Small intestine (tissue), 16 donors: ENCODE results near the gene GLMN. TPM values are rescaled to one million over a fixed set of nuclear protein-coding genes. Genes with fewer than 3 reads are reported as not detected.

Source experiments
- DNase-seq, 2 donors: peaks; one replicate each; pipeline versions ENCODE4 v3.0.0 to v3.0.0-alpha.2; 2013
- FAIRE-seq: peaks from 2 replicates; lab custom pipeline; 2012; peaks lifted over from hg19 to GRCh38; lab: Jason Lieb, UNC
- H3K27ac ChIP-seq, 3 donors: one replicate each; pipeline ENCODE4 v1.5.1; 2013; ENCODE audit warnings: low read length in 2 of 3, mild to moderate bottlenecking in 2 of 3, control low read depth in 1 of 3, inconsistent platforms in 1 of 3, low read depth in 1 of 3, moderate library complexity in 1 of 3
- H3K27me3 ChIP-seq, 3 donors: one replicate each; pipeline ENCODE4 v1.6.1; 2013; ENCODE audit warnings: low read length in 3 of 3, inconsistent platforms in 1 of 3; ENCODE audit not compliant: control insufficient read depth in 3 of 3, insufficient read depth in 3 of 3
- H3K36me3 ChIP-seq, 3 donors: one replicate each; pipeline ENCODE4 v1.6.1; 2013; ENCODE audit warnings: low read length in 3 of 3, inconsistent platforms in 1 of 3, low read depth in 1 of 3, mild to moderate bottlenecking in 1 of 3, moderate library complexity in 1 of 3; ENCODE audit not compliant: control insufficient read depth in 3 of 3, insufficient read depth in 2 of 3
- H3K4me1 ChIP-seq, 3 donors: one replicate each; pipeline ENCODE4 v1.6.1; 2013; ENCODE audit warnings: low read length in 2 of 3, inconsistent platforms in 1 of 3, low read depth in 1 of 3, mild to moderate bottlenecking in 1 of 3, moderate library complexity in 1 of 3; ENCODE audit not compliant: control insufficient read depth in 3 of 3, insufficient read depth in 2 of 3
- H3K4me3 ChIP-seq, 3 donors: one replicate each; pipeline ENCODE4 v1.5.1; 2013; ENCODE audit warnings: low read length in 3 of 3, control low read depth in 1 of 3, inconsistent platforms in 1 of 3, low read depth in 1 of 3, mild to moderate bottlenecking in 1 of 3, moderate library complexity in 1 of 3
- H3K9me3 ChIP-seq, 2 donors: one replicate each; pipeline ENCODE4 v1.6.1; 2013; ENCODE audit warnings: low read depth in 1 of 2, low read length in 1 of 2; ENCODE audit not compliant: control insufficient read depth in 2 of 2, insufficient read depth in 1 of 2
- WGBS, 3 donors: extraction: QIAGEN DNeasy Blood & Tissue Kit; methylation state at CpG; one replicate each; pipeline ENCODE4 v1.1.7; 2013; 5-methylcytosine and 5-hydroxymethylcytosine counted together
- long read RNA-seq, 10 donors: transcript quantifications; one replicate each; lab custom pipeline, GENCODE V29; 2026
- polyA plus RNA-seq, 4 donors: library from polyadenylated mRNA; stranded (reverse) in 3 of 4; unstranded in 1 of 4; fragments of 200-250 nt in 3 of 4; fragments of 120-200 nt in 1 of 4; gene quantifications; one replicate each; pipeline versions ENCODE4 v1.2.1 to v1.2.3, GENCODE V29; 2013
- donor health status: healthy with polysubstance abuse.
- donor health status: control.
- donor health status: control.
- donor health status: Bipolar disorder and iron deficiency.
- donor health status: healthy.

GLMN gene, protein sequence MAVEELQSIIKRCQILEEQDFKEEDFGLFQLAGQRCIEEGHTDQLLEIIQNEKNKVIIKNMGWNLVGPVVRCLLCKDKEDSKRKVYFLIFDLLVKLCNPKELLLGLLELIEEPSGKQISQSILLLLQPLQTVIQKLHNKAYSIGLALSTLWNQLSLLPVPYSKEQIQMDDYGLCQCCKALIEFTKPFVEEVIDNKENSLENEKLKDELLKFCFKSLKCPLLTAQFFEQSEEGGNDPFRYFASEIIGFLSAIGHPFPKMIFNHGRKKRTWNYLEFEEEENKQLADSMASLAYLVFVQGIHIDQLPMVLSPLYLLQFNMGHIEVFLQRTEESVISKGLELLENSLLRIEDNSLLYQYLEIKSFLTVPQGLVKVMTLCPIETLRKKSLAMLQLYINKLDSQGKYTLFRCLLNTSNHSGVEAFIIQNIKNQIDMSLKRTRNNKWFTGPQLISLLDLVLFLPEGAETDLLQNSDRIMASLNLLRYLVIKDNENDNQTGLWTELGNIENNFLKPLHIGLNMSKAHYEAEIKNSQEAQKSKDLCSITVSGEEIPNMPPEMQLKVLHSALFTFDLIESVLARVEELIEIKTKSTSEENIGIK
- polyA plus RNA-seq: 10 to 100 TPM in 1 of 4 donors, 1 to 10 TPM in 3; 3.0 to 15.2 (median 6.4) TPM
- long read RNA-seq, donor 1: 0 reads
- long read RNA-seq, donor 2: 0 reads
- long read RNA-seq, donor 3, partial matches to known transcripts: 0 of 2 reads
- long read RNA-seq, donor 3, other reads (novel, unspliced or antisense): 0 of 2 reads
- long read RNA-seq, donor 4: 0 reads
- long read RNA-seq, donor 5, partial matches to known transcripts: 0 of 1 reads
- long read RNA-seq, donor 5, other reads (novel, unspliced or antisense): 0 of 1 reads
- long read RNA-seq, donor 6, partial matches to known transcripts: 0 of 3 reads
- long read RNA-seq, donor 6, other reads (novel, unspliced or antisense): 0 of 3 reads
- long read RNA-seq, donor 7: 0 reads
- long read RNA-seq, donor 8: 0 reads
- long read RNA-seq, donor 9, partial matches to known transcripts: 0 of 1 reads
- long read RNA-seq, donor 9, other reads (novel, unspliced or antisense): 0 of 1 reads
- long read RNA-seq, donor 10, partial matches to known transcripts: 0 of 1 reads
- long read RNA-seq, donor 10, other reads (novel, unspliced or antisense): 0 of 1 reads

DNA sequence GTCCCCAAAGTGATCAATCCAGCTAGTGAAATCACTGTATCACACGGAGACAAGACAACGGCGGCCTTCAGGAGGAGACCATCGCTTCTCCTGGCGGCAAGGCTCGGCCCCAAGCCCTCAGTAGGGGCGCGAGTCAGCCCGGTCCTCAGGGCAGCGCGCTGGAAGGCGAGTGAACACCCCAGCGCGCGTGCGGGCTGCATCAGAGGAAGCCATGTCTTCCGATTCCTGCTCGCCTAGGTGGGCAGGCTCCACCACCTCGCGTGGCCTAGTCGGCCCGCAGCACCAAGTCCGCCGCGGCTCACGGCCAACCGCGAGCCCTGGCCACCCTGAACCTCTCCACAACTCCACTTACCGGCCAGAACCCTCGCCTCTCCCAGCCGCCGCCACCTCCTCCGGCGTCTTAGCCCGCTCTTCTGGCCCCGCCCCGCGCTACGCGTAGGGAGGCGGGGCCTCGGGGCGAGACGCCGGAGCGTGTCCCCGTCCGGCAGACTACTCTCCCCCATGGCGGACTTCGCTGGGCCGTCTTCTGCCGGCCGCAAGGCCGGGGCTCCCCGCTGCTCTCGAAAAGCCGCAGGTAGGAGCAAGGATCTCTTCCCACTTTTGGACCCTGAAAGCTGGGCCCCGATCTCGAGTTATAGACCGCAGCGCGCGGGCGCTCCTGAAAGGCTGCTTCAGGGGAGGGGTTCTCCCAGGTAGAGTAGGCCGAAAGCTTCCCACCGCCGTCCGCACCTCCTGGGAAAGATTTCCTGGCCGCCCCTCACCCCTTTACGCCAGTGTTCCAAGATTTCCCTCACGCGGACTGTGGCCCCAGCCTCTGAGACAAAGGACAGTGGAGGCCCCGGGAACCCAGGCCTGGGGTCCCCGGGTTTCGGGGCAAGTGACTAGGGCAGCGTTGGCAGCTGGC, at the start of gene GLMN, which contains the start of gene RPAP2:
Gene GLMN, minus strand, starts transcription at position 415 of the 904 bp plus-strand sequence. CDS start 988 bp downstream, outside the sequence.
Gene RPAP2, plus strand, starts transcription at position 487 of the 904 bp plus-strand sequence. Its CDS starts 15 bp downstream, at position 502.
- peaks cover 3 to 7% (median 4%) of the 10 kb centered on the region in 3 donors for H3K4me1 ChIP-seq
- peak within 1 kb of the TSS; percentile 86 to 99 (median 96) for H3K27ac ChIP-seq
- H3K4me3 ChIP-seq: peak within 1 kb of the TSS; percentile 83 to 93 (median 86)
- DNase-seq (peak; percentile 84 to 95), FAIRE-seq (no peak)
- peaks cover 0 to 12% (median 0%) of the 10 kb centered on the region in 3 donors for H3K36me3 ChIP-seq
- no peaks in the 10 kb centered on the region for H3K27me3 ChIP-seq
- WGBS, 3 donors: 0% methylated on average over 62 to 76 of the region's 76 CpGs
- H3K9me3 ChIP-seq: no peaks in the 10 kb centered on the region

DNA sequence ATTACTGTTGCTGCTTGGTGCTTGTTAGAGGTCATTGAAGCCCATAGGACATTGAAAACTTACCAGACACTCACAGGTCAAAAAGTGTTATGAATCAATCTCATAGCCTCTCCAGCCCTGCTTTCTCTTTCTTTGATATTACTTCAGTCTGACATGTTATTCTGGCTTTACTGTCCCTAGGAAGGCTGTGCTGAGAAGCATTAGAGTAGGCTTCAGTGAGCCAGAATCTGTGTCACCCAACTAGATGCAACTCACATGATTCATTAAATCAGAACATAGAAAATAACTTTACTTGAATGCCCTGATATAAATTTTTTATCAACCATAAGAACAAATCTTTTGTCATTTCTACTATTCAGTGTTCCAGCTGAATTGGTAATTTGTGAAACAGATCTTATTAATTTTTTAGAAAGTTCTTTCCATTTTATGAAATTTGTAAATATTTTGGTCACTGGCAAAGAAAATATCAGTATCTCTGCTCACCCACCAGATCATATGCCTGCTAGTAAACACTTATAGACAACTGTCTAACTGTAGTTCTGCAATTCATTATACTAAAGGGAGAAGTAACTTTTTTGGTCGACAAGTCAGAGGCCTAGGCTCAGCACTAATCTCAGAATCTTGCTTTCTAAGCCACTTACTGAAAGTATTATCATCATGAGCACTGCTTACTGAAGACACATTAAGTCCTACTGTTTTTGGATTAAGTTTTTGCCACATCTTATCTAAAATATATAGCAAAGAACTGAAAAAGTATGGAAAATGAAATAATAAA, 48.3 kb upstream of the GLMN start:
- H3K4me1 ChIP-seq: no peaks in the 10 kb centered on the region
- FAIRE-seq (no peak), DNase-seq (no peak)
- WGBS, 3 donors: 71 to 96% (median 78%) methylated on average over 1 of the region's 1 CpG
- no peak overlapping the region for H3K27ac ChIP-seq
- no peaks in the 10 kb centered on the region for H3K27me3 ChIP-seq
- no peaks in the 10 kb centered on the region for H3K9me3 ChIP-seq
- H3K4me3 ChIP-seq: no peak overlapping the region
- peaks cover 0 to 21% (median 7%) of the 10 kb centered on the region in 3 donors for H3K36me3 ChIP-seq

DNA sequence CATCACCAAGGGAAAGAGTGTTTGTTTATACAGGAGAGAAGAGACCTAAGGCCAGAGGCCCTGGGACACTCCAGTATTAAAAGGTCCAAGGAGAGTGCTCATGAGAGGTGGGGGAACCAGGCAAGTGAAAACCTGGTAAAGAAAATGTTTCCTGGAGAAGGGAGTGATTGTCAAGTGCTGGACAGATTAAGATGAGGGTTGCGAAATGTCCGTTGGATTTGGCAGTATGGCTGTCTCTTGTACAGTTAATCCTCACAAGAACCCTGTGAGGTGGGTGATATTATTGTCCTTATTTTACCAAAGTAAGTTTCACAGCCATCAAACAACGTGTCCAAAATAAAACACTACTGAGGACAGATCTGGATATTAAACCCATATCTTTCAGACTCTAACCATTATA, 44.3 kb upstream of the GLMN start:
- FAIRE-seq: no peak
- Histone ChIP-seq H3K27me3 (no peaks in the 10 kb centered on the region), H3K9me3 (no peaks in the 10 kb centered on the region)

DNA sequence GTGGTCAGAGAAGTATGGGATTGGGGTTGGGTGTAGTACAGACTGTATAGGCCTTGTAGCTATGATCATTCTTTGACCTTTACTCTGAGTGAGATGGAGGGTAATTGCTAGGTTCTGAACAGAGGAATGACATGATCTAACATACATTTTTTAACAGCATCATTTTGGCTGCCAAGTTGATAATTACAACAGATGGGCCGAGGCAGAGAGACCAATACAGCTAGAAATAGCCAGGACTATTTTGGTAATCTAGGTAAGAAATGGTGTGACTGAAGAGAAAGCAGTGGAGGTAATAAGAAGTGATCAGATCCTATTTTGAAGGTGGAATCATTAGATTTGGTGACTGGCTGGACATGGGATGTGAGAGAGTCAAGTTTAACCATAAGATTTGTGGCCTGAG, 43.6 kb upstream of the GLMN start:
- no peak overlapping the region for H3K4me3 ChIP-seq
- no peaks in the 10 kb centered on the region for H3K9me3 ChIP-seq
- DNase-seq (no peak), FAIRE-seq (no peak)
- H3K27me3 ChIP-seq: no peaks in the 10 kb centered on the region
- 93 to 100% (median 100%) methylated on average over 1 of the region's 1 CpG for WGBS, 3 donors
- peaks cover 0 to 11% (median 7%) of the 10 kb centered on the region in 3 donors for H3K36me3 ChIP-seq
- no peak overlapping the region for H3K27ac ChIP-seq
- H3K4me1 ChIP-seq: no peaks in the 10 kb centered on the region

More for the DNA sequence above, 44.3 kb upstream of the GLMN start:
- H3K27ac ChIP-seq: no peak overlapping the region
- H3K36me3 ChIP-seq: peaks cover 0 to 14% (median 7%) of the 10 kb centered on the region in 3 donors
- WGBS, 3 donors: 91 to 97% (median 92%) methylated on average over 3 of the region's 3 CpGs
- DNase-seq: no peak
- H3K4me3 ChIP-seq: no peak overlapping the region
- H3K4me1 ChIP-seq: no peaks in the 10 kb centered on the region

DNA sequence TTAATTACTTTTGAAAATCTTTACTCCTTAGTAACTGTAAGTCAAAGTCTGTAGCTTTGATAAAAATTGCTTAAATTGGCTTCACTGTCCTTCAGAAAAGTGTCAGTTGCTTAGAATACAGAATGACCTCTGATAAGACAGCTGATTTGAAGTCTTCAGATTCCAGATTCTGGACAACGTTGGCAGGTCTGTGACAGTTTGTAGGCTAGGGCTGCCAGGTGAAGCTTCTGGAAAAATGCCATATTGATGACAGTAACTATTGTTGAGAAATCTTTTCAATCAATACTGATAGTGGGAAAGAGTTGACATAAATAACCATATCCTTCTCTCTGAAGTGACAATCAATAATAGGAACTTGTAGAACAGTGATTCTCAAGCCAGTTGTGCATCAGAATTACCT, 41.4 kb upstream of the GLMN start:
- Histone ChIP-seq H3K27ac (no peak overlapping the region), H3K4me3 (no peak overlapping the region), H3K36me3 (peaks cover 0 to 6% (median 2%) of the 10 kb centered on the region in 3 donors), H3K9me3 (no peaks in the 10 kb centered on the region), H3K27me3 (no peaks in the 10 kb centered on the region), H3K4me1 (no peaks in the 10 kb centered on the region)
- WGBS, 3 donors: 38 to 70% (median 45%) methylated on average over 1 of the region's 1 CpG
- DNase-seq (no peak), FAIRE-seq (no peak)

DNA sequence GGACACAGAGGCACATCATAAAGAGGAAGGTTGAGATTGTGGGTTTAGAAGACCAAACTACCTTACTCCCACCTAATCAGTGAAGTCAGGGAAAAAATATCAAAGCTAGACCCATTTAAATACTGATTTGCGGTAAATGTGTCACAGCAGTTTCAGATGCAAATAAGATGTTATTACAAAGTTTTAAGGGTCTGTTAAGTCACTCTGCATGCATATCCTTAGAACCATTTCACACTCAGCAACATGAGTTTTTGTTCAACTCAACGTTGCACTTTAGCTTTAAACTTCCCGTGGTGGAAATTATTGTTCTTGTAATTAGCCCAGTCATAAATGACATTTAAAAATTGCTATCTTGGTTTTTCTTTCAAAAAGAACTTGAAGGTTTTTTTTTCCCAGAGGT, 34.9 kb upstream of the GLMN start:
- 70 to 71% (median 71%) methylated on average over 3 of the region's 3 CpGs for WGBS, 3 donors
- no peak overlapping the region for H3K4me3 ChIP-seq
- no peaks in the 10 kb centered on the region for H3K4me1 ChIP-seq
- DNase-seq (no peak), FAIRE-seq (no peak)
- H3K27me3 ChIP-seq: no peaks in the 10 kb centered on the region
- peaks cover 0 to 8% of the 10 kb centered on the region in 2 donors for H3K9me3 ChIP-seq
- peaks cover 0 to 10% (median 3%) of the 10 kb centered on the region in 3 donors for H3K36me3 ChIP-seq
- H3K27ac ChIP-seq: no peak overlapping the region
